GM12874 (cell line): ENCODE measurements around the gene PRSS2.

ENCODE experiments used
- CTCF ChIP-seq: IDR thresholded peaks from 2 replicates; pipeline ENCODE4 v1.5.1; 2011; ENCODE audit warnings: low read depth, mild to moderate bottlenecking, control low read depth, low read length, moderate library complexity; ENCODE audit not compliant: insufficient read depth

Gene PRSS2

GRCh38 chr7:142770661-142771352 is at the start of gene PRSS2:
TSS of gene PRSS2 (plus strand) at chr7:142770970. CDS start at chr7:142770983, 13 bp downstream.
- TF ChIP-seq CTCF: no peak

GRCh38 chr7:142720986-142721385 is 49.8 kb upstream of the PRSS2 start:
- TF ChIP-seq CTCF: no peak

- no peak for TF ChIP-seq CTCF
Measured at GRCh38 chr7:142722248-142722794, 48.4 kb upstream of the PRSS2 start.

- no peak for TF ChIP-seq CTCF
Measured at GRCh38 chr7:142733271-142733670, 37.5 kb upstream of the PRSS2 start.

GRCh38 chr7:142739923-142740492 is 30.8 kb upstream of the PRSS2 start:
- 0 out of 2 replicates have a peak, but pooled peaks have one; percentile 19 for TF ChIP-seq CTCF

- no peak for TF ChIP-seq CTCF
Measured at GRCh38 chr7:142740786-142741185, 30.0 kb upstream of the PRSS2 start.

- TF ChIP-seq CTCF: no peak
Measured at GRCh38 chr7:142745091-142745635, 25.6 kb upstream of the PRSS2 start.
